ENCODE results near the gene RNGTT.

The RNGTT gene

DNA sequence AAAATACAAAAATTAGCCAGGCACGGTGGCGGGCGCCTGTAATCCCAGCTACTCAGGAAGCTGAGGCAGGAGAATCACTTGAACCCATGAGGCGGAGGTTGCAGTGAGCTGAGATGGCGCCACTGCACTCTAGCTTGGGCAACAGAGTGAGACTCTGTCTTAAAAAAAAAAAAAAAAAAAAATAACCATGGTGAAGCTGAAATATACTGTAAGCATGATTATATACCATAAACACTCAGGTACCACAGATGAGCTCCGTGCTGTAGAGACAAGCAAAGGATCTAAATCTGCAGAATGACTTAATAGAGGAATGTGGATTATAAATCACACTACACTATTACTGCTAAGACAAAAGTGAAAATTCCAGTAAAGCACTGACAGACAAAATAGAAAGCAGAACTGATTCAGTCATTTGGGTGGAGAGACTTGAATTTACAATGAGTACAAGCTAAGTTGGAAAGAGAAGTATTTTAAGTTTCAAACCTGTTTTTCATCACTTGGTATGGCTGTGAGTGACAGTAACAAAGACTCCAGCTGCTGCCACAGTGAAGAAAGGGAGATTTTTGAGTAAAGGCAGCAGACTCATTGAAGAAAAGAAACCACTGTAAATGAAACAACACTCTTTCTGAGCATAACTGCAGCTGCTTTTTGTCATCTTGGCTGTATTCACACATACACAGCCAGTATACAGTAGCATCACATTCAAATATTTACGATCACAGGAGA is 322.1 kb downstream of the RNGTT start:
- no peak for DNase-seq

DNA sequence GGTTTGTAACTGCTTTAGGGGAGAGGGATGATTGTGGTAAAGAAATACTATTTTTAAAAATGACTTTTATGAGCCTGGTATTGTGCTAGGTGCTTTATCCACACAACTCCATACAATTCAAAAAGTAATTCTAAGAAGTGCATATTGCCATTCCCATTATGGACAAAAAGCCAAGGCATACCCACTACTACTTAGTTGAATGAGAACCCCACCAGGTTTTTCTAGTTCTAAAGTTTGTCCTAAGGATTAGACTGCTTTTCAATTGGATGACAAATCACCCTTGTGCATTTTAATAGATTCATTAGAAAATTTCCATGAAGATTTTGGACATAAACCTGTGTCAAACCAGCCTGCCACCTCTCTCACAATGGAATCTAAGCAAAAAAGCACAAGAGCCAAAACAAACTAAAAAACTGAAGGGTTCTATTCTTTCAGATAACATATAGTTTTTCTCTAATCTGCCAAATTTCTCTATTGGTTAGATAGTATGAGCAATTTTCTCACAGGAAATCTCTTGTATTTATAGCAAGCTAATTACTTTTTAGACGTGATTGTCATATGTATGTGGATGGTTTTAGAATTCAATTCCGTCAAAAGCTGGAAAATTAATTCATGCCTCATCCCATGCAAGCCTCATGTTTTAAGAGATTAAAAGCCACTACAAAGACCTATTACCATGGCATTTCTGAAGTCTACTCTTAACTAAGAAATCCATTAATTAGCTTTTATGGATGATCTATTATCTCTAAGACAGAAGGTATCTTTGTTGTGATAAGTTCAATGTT is 325.5 kb downstream of the RNGTT start:
- no peak for DNase-seq

DNA sequence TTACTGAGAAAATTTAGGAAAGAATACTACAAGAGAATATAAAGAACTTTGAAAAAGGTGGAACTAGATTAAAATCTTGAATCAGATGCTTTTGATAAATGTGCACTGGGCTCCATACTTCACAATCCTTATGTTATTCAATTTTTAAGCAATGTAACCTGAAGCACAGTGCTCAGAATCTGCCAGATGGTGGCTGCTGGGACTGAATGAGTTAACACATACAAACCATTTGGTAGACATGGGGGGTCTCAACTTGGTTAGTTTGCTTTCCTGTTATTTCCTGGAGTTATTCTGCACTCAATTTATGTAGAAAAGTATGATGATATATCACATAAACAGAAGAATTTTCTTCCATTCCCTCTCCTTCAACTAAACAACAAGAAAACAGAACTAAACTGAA is 326.5 kb downstream of the RNGTT start:
- DNase-seq: no peak

DNA sequence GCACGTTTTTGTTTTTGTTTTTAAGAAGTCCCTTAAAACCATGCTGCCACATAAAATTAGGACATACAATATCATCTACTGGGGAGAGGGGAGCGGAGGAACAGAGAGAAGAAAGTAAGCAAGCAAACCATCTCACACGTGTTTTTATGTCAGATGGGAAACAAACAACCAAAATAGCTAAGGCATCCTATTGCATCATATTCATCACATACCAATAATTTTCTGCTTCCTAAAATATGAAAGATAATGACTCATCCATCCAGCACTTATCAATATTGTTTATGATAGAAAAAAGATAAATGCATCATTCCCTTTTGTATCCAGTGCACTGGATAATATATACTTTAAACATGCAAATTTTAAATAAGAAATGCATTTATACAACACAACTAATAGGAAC is 329.6 kb downstream of the RNGTT start:
- DNase-seq: no peak

DNA sequence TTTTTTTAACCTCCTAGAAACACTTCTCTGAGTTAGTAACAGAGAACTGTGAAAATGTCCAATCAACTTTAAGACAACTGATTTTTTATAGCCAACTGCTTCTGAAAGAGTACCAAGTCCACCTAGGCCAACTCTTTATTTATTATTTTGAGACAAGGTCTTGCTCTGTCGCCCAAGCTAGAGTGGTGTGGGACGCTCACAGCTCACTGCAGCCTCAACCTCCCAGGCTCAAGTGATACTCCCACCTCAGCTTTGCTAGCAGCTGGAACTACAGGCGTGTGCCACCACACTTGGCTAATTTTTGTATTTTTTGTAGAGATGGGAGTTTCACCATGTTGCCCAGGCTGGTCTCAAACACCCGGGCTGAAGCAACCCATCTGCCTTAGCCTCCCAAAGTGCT is 331.6 kb downstream of the RNGTT start:
- no peak for DNase-seq

DNA sequence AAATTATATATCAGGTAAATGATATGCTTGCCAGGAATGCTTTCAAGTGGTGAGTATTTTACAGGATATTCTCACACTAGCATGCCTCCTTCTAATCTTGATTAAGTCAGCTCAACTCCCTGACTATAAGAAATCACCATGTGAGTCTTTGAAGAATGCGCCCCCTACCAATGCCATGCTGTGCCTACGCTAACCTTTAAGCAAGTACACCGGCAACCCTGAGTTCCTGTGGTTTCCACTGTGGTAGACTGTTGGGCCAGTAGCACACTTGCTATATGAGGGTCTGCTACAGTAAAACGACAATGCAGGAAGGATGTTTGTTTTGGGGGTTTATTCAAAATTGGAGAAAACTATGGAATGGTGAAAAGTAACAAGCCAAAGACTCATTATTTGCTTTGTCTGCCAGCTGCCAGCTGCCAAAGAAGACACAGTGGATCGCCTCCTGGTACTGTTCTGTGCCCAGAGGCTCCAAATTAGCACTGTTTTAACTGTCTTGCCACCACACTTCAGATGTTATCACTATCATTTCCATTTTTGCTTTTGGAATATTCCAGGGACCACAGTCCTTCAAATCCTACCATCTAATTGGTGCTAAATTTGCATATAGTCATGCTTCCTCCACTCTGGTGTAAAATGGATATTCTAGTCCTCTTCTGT is 333.5 kb downstream of the RNGTT start:
- DNase-seq: no peak

DNA sequence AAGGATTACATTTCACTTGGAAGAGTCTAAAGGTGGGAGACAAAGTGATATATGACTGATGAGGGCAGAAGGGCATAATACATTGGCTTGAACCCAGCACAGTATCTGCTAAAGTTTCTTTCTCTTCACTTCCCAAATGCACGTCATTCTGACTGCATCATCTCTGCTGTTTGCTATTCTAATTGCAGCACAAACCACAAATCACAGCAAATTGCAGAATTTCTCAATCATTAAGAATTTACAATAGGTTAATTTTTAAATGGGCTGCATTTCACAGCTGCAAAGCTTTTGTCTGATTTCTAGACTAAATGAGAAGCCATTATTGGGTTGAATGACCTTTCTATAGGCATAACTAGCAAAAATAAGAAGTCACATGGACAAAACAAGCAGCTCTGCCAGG is 337.0 kb downstream of the RNGTT start:
- DNase-seq: no peak

DNA sequence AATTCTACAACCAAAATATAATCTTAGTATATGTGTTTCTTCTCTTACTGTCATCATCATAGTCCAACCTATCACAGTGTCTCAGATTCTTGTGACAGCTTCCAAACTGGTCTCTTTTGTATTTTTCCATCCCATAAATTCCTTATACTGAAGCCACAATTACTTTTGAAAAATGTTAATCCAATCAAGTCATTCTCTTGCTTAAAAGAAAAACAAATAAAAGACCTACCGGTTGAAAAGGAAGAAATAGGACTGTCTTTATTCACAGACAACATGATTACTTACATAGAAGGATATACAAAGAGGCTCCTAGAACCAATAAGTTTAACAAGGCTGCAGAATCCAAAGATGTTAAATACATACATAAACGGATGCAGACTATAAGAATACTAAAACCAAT is 339.9 kb downstream of the RNGTT start:
- DNase-seq: no peak

DNA sequence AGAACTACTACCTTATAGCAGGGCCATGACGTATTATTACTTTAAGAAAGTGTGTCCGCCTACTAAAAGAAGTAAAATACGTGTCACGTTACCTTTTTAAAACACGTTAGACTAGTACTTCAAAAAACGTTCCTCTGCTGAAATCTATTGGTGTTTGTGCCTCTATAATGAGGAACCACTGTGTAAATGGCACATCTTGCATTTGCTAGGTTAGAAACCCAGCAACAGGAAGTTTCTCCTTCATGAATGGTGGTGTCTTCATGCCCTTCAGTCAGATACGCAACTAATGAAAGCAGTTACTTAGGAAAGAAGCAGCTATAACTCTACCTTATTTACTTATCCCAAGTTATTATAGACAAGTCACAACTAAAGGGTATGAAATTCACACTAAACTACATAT is 343.5 kb downstream of the RNGTT start:
- no peak for DNase-seq

DNA sequence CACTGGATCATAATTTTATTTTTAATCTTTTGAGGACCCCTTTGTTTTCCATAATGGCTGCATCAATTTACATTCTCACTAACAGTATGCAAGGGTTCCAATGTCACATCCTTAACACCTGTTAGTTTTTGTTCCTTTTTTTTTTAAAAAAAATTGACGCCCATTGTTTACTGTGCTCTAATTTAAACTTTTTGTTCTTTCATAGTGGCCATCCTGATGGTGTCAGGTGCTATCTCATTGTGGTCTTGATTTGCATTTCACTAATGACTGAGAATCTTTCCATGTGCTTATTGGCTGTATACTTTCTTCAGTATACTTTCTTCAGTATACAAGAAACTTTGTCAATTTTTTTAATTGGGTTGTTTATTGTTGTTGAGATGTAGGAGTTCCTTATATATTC is 347.0 kb downstream of the RNGTT start:
- DNase-seq: no peak

DNA sequence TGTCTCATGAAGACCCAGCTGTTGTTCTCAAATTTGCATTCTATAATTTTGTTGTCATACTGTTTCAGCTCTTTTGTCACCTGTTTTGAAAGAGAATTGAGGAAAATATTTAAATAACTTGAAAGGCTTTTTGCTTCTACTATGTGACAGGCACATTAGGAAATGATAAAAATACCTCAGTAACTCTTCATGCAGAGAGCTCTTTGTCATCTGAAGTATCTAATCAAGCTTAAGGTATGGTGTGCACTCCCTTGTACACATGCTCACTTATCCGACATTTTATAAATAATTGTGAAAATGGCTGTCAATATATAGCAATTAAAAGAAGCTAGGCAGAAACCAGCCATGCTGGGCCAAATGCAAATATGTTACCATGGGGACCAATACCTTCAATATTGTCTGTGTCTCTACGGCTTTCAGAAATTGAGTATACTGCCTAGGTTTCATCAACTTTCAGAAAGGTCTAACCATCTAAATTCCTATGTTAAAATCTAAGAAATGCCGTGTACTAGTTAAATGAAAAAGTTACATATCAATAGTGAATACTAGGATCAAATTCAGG is 349.0 kb downstream of the RNGTT start:
- no peak for DNase-seq

DNA sequence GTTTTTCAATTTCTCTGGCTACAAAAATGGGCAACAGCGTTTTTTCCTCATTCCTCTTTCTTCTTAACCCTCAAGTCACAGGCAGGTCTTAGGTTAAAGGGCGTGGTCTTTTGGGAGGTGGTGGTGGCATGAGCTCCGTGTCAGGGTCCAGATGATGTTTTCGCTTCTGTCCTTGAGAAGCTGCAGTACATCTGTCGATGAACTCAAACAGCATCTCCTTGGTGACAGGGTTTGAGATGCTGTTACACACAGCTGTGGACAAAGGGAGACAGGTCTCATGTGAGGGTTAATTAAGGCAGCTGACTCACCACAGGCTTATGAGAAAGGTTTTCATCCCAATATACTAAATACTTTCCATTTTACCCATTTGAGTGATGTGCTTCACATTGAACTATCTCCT is 350.8 kb downstream of the RNGTT start:
- no peak for DNase-seq

DNA sequence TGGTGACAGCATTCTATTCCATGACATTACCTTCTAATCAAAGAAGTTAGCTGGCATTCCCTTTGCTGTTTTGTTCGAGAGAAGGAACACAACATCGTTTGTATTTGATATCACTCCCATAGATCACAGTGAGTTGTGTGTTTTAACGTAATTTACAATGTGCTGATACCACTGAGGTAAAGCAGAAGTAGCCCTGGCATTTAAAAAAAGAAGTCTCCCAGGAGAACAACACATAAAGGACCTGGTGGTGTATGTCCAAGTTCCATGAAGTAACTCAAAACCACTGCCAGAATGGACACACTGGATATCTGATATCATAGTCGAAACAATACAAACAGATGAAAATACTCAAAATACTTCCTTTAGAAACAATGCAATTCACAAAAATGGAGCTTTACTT is 351.7 kb downstream of the RNGTT start:
- no peak for DNase-seq

DNA sequence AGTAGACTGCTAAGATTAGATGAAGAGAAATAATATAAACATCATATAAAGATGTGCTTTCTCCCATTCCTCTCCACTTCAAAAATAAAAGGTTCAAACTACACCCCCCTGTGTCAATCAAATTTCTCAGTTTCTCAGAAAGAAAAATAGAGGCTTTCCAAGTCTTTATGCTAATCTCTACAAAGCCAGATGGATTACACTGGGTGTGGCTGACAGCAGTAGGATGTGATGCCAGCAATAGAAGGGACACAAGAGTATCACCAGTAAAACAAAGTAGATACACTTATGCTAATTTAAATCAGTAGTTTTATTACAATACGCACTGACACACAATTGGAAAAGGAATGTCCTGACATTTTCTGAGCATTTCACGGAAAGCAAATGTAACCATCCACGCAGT is 353.4 kb downstream of the RNGTT start:
- no peak for DNase-seq

DNA sequence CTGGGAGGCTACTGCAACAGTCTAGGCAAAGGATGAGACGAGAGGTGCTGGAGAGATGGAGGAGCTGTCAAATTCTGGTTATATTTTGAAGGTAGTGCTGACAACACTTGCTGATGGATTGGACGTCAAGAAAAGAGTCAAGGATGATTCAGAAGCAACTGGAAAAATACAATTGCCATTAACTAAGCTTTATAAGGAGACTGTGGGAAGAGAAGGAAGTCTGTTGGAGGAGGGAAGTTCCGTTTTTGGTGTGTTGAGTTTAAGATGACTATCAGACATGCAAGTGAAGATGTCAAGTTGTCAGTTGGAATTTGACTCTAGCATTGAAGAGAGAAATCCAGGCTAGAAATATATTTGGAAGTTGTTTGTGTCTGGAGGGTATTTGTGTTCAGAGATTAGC is 358.1 kb downstream of the RNGTT start:
- no peak for DNase-seq

DNA sequence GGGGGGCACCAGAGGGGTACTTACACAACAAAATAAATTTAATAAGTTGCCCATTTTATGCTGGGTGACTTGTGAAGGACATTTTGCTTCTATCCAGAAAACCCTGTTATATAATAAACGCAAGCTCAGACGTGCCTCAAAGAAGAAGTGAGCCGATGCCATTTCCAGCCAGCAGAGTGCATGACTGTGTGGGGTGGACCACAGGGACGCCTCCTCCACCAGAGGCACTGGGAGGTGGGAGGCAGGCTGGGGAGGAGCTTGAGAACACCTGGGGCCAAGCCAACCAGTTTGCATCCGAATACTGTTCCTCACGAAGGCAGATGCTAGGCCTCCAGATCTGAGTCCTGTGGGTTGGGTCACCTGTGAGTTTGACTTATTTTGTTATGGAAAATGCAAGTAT is 363.8 kb downstream of the RNGTT start:
- no peak for DNase-seq

DNA sequence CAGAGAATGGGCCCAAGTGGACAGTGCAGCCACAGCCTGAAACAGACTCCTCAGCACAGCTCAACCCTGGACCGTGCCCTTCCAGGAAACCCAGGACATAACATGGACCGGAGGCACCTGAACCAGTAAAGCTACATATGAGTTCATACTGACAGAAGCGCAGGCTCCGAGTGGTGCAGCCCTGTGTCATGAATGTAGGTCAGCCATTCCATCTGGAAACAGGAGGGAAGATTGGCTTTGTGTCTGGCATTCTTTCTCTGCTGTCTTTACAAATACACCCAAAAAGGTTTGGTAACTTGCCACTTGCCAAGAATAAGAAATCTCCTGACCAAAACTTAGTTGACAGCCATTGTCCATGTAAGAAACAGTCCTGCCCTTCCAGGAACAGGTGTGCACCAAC is 366.6 kb downstream of the RNGTT start:
- no peak for DNase-seq

DNA sequence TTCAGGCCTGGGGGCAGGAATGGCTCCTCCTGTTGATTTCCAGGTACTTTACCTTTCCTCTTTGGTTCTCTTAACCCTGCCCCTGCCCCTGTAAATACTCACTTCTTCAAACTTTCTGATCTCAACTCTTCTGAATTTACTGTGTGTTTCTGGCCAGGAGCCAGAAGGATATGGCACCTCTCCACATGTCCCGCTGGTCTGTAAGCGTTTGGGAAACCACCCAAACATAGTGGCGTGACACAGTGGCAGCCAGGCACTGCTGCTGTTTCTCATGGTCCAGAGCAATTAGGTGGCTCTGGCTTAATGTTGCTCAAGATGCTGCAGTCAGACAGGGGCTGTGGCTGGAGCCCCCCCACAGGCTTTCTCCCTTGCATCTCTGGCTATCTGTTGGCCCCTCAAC is 374.5 kb downstream of the RNGTT start:
- DNase-seq: no peak

DNA sequence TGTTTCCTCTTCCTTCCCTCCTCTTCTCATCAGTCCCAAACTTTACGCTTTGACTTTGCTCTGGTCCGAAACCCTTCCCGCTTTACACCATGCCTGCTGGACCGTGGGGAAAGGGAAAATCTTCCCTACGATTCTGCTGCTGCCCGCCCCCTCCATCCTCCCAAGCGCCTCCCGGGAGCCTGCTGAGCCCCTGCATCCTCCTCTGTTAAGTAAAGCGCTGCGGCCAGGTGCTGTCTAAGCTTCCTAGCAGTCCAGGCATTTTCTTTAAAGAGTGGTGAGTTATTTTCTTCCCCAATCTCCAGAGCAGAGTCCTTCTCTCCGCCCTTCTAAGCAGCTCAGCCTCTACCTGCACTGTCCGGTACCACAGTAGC is 376.3 kb downstream of the RNGTT start:
- DNase-seq: no peak

DNA sequence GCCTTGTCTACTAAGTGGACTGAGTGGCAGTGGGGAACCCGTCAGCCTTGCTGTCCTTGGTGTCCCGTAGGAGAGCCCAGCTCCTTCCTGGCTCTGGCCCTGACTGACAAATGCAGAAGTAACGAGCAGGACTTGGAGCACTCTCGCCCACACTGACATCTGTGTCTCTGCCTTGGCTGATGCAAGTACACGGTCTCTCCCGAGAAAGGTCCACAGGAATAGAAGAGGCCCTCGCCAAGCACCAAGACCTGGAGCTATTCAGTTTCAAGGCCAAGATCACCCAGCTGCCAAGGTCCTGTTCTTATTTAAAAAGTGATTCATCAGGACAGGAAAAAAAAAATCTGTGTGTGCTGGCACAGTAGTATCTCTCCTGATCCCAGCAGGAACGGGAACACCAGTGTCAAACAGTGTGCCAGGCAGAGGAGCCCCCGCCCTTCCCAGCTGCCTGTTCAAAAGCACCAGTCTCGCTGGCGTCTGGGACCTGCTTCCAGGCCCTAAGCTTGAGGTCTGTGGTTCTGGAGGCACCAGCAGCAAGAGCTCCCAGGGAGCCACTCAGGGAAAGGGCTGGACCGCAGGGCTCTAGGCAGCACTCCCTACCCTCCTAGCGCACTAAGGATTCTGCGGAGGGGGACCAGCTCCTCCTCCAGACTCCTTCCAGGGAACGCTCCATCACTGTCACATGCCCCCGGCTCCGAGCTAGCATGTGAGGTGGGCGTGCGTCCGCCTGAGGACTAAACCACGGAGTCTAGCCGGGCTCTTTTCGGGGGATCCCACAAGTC is 376.9 kb downstream of the RNGTT start:
- DNase-seq: no peak

DNA sequence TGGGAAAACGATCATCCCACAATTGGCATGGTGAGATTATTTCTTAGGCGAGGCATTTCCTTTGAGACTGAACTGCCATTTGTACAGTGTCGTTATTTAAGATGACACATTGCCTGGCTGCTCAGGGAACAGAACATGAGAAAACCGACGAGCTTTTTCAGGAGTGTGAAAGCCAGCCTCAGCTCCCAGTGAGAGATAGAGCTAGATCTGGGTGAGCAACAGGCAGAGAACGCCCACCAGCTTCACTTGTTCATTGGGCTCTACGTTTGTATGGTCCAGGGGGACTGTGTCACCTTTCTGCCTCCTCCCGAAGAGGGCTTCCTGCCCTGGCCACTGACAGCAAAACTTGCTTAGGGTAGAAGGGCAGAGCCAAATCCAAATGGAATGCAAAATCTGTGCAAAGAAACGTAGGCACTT is 378.1 kb downstream of the RNGTT start:
- DNase-seq: no peak

DNA sequence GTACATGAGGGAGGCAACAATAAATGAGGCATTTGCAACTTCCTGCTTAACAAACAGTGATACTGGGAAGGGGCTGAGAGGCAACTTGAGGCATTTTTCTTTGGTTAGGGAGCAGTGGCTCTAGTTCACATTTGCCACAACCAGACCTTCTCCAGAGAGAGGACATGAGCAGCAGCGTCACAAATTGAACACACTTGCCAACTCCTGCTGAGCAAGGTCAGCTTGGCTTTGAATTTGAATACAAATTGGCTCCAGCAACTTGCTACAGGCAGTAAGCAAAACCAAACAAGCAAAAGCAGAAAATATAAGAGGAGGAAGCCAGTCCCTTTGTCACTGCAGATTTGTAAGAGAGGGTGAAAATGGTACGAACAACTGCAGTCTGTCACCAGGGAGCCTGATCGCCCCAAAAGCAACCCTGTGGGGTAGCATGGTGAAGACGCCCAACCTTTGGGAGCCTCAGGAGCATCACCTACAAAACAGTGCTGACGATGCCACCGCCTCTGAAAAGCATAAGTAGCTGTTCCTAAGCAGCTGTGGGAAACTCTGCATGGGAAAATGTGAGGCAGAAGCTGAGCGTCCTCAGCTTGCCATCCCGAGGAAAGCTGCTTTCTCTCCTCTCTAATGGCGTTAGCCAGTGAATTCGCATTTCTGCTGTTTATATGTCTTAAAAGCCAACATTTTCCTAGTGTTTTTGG is 378.7 kb downstream of the RNGTT start:
- no peak for DNase-seq

DNA sequence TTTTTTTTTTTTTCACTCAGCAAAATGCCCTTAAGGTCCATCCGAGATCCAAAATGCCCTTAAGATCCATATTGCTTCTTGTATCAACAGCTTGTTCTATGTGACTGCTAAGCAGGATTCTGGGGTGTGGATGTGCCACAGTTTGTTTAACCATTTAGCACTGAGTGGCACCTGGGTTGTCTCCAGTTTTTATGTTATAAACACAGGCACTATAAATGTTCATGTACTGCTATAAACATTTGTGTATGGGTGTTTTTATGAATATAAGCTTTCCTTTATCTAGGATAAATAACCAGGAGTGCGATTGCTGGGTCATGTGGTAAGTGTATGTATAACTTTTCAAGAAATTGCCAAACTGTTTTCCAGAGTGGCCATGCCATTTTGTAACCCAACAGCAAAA is 386.0 kb downstream of the RNGTT start:
- DNase-seq: no peak
